HCT116 (cell line): ENCODE measurements around the gene YTHDF1.

ENCODE experiments used
- SIN3A ChIP-seq: IDR thresholded peaks from 2 replicates; pipeline ENCODE4 v1.6.1; 2012; ENCODE audit warnings: low read depth
- SRF ChIP-seq: IDR thresholded peaks from 2 replicates; pipeline ENCODE4 v1.6.1; 2012; ENCODE audit warnings: low read depth
- TF ChIP-seq, protein P1 (sequence below), 3 experiments: fragments of 200-600 bp in 1 of 3; sonication (generic) in 1 of 3; IDR thresholded peaks in 2 of 3; conservative IDR thresholded peaks in 1 of 3; 2 replicates each; pipeline ENCODE4 v1.5.1; 2012 to 2017; ENCODE audit warnings: low read depth in 2 of 3, low read length in 2 of 3, antibody characterized with exemption in 1 of 3, borderline replicate concordance in 1 of 3, control low read depth in 1 of 3, mild to moderate bottlenecking in 1 of 3, mixed read lengths in 1 of 3, mixed run types in 1 of 3, moderate library complexity in 1 of 3; ENCODE audit not compliant: insufficient read depth in 1 of 3

DNA sequence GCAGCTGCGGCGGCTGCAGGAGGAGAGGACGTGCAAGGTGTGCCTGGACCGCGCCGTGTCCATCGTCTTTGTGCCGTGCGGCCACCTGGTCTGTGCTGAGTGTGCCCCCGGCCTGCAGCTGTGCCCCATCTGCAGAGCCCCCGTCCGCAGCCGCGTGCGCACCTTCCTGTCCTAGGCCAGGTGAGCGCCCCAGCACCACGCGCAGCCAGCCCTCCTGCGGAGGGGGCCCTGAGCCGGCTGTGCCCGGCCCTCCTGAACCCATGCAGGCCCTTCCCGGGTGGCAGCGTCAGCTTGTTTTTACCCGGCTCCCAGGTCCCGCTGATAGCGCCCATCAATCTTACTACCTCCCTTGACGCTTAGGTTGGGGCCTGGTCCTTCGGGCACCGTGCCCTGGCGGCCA lies 23.5 kb upstream of the YTHDF1 start:
- TF ChIP-seq, protein P1, sequence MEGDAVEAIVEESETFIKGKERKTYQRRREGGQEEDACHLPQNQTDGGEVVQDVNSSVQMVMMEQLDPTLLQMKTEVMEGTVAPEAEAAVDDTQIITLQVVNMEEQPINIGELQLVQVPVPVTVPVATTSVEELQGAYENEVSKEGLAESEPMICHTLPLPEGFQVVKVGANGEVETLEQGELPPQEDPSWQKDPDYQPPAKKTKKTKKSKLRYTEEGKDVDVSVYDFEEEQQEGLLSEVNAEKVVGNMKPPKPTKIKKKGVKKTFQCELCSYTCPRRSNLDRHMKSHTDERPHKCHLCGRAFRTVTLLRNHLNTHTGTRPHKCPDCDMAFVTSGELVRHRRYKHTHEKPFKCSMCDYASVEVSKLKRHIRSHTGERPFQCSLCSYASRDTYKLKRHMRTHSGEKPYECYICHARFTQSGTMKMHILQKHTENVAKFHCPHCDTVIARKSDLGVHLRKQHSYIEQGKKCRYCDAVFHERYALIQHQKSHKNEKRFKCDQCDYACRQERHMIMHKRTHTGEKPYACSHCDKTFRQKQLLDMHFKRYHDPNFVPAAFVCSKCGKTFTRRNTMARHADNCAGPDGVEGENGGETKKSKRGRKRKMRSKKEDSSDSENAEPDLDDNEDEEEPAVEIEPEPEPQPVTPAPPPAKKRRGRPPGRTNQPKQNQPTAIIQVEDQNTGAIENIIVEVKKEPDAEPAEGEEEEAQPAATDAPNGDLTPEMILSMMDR (IDR thresholded peaks at IDR 0.05 in 2 of 3, conservative IDR thresholded peaks at IDR 0.05 in 1 of 3; ENCODE audit: borderline replicate concordance in 1 of 3, insufficient read depth in 1 of 3, low read depth in 2 of 3, low read length in 2 of 3), result no peak
- no peak for TF ChIP-seq SIN3A
- TF ChIP-seq SRF, result no peak
